ENCODE results near the gene DNAH5.

Gene DNAH5

DNA sequence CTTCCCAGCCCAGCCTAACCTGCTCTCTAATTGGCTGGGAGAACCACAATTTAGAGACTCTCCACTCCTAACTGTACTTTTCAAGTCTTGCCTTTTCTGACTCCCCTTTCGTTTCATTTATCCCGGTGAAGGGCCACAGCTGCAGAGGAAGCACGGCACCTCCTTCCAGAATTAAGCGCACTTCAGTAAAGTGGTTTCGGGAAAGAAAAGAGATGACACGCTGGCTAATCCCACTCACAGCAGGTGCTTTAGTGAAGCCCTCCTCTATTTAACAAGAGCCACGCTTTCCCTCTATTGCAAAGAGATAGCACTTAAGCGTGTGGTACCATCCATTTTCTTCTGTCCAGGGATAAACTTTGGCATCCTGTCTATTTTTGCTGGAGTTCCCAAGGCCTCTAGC lies 4.8 kb downstream of the DNAH5 start:
- no peak for DNase-seq

DNA sequence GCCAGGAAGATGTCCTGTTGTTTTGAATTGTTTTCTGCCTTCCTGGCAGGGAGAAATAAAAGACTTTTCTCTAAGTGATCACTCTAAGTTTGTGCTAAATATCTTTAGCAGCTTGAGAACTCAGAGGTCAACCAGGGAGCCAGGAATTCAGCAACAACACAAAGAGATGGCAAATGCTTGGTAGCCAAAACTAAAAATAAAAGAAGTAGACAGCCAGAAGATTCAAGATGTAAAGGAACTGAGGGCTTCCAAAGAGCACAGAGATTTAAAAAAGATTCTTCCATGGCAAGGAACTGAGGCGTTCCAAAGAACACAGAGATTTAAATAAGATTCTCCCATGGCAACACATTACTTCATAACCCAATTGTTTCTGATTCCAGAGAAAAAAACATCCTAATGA lies 9.6 kb downstream of the DNAH5 start:
- peak in 1 of 56 donors; percentile 7 for DNase-seq

DNA sequence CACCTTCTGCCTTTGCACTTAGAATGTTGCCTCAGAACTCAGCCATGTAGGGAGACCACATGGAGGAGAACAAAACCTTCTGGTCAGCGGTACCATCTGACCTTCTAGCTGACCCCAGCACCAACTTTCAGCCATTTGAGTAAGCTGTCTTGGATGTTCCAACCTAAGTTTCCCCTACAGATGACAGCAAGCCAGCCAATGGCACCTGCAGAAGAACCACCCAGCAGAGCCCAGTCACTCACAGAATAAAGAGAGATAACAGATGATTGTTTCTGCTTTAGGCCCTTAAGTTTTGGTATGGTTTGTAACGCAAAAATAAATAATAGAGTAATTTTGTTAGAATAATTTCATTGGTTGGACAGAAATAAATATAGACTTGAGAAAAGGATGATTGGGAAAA lies 10.4 kb downstream of the DNAH5 start:
- no peak for DNase-seq

DNA sequence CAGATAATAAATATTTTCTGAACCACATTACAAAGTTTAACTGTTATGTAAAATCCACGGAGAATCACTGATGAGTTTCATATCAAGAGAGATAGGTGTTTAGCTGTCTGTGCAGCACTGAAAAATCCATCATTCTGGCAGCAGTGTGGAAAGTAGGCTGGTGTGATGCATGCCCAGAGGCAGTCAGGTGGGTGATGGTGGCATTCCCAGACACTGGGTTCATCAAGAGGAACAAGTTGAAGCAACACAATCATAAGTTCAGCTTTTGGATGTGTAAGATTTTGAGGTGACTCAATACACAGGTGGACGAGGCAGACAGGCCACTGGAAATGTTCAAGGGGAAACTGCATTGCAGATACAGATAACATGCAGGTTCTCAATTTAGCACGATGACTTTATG lies 11.9 kb downstream of the DNAH5 start:
- no peak for DNase-seq

DNA sequence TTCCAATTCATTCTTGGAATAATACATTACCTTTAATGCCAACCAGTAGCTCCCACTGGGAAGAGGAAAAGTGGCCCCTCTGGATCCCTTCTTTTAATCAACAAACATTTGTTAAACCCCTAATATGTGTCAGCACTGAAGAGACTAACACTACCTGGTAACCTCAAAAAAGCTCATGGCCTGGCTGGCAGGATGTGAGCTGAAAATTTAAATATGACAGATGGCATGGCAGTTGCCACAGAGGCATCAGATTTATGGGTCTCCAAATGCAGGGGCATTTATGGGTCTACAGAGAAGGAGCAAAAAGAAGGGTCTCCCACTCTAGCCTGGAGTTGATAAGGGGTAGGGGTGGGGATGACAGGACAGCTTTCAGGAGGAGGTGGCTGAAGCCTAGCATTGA lies 12.5 kb downstream of the DNAH5 start:
- no peak for DNase-seq

DNA sequence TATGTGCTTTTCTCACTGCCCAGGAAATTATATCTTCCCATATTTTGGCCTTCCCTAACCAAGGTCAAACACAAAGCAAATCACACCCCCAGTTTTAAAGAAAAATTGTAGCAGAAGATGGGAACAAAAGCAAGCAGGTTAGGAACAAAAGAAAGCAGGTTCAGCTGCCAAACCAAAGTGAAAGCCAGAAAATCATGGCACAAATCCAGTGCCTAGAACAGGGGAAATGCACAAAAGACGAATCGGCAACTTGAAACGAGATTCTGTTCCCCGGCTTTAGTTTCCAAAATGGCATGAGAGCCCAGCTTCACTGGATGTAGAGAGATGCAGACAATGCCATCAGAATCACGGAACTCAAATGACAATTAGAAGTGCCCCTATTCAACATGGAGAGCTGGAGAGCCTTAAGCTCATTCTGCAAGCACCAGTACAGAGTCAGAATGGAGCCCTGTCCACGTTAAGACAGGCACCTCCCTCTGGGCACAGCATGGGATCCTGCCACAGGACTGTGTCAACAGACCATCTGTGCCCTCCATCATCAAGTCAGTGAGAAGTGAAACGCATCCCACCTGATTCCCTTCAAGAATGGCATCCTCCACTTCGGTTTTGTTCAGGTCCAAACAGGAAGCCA lies 13.8 kb downstream of the DNAH5 start:
- peak in 1 of 56 donors; percentile 7 for DNase-seq

DNA sequence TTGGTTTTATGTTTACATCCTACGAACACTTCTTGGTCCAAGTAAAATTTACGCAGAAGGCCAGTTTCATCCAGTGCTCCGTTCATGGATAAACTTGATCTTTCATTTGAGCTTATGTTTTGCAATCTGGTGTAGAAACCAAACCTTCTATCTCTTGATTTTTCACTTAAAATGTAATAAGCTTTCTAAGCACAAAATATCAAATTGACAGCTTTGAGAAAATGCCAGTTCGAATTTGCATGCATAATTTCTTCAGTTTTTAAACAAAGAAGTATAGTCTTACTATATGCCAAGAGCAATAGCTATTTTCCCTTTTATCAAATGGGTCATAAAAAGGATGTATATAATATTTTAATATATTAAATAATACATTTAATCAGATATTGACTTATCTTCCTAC lies 17.8 kb downstream of the DNAH5 start:
- no peak for DNase-seq

DNA sequence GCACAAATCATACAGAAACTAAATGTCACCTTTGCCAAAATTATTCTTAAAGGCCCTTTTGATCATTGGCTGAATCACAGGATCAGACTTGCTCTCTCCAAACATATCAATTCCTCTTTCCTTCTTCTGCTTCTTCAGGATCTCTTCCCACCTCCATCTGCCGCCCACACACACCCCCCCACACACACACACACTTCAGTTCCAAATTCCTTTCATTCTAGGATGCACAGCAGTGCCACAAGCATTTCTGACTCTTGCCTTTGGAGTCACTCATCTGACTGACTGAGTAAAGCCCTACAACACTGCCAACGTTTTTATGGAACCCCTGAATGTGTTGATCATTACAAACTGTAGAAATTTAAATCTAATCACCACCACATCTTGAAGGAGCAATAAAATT lies 22.9 kb downstream of the DNAH5 start:
- DNase-seq = no peak

DNA sequence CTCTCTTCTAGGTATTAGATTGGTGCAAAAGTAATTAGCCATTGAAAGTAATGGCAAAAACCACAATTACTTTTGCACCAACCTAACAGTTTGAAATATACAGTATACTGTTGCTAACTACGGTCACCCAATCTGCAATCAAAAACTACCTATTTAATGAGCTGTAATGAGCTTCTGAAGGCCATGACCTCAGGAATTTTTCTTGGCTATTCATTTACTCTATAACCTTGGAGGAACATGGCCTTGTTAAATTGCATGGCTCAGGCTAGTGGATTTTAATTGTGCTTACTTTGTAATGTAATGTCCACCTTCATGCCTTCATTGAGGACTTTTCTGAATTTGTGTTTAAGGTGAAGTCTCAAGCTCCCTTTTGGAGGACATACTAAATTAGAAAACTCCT lies 24.7 kb downstream of the DNAH5 start:
- no peak for DNase-seq

DNA sequence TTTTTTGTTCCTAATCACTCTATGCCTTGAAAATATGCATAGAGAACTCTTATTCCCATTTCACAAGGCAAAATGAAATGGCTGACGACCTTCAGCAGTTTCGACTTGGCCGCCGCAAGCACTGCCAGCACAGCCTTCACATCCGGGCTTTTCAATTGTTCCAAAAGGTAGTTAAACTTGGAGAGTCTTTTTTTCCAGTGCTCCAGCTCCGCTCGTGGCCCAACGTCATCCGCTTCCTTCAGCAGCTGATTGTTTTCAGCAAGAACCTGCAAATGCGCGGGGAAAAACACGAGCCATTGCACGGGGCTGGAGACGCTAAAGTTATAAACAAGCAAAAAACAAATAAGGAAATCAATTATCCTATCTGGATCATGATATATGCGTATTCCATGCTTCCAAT lies 25.4 kb downstream of the DNAH5 start:
- no peak for DNase-seq

DNA sequence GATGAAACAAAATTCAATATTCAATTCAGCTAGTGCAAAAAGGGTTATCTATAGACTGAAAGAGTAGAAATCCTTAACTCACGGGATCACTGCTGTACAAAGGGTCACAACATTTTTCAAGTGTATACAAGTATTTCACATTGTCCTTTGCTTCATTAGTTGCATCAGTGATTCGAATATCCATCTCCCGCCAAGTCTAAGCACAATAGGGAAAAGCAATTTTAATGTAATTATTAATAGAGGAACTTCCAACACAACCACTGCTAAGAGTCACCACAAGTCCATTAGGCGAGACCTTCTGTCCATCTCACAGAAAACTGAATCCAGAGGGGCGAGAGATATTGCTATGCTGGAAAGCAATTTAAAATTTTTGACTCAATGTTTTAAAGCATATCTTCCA lies 27.4 kb downstream of the DNAH5 start:
- DNase-seq = no peak

DNA sequence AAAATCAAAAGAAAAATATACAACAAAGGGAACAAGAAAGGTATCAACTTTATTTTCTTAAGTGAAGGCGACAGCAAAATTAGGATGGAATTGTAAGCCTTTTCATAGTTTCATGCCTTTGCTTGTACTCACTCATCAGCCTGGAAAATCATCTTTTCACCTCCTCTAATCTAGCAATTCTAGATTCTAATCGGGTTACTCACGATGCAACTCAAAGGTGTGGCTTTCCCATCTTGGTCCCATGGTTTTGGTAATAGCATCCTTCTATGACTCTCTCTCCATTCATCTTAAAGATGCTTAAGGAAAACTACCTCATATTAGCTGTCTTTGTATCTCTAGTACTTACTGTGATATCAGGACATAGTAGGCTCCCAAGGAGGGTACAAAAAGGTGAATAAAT lies 30.5 kb downstream of the DNAH5 start:
- DNase-seq = no peak

DNA sequence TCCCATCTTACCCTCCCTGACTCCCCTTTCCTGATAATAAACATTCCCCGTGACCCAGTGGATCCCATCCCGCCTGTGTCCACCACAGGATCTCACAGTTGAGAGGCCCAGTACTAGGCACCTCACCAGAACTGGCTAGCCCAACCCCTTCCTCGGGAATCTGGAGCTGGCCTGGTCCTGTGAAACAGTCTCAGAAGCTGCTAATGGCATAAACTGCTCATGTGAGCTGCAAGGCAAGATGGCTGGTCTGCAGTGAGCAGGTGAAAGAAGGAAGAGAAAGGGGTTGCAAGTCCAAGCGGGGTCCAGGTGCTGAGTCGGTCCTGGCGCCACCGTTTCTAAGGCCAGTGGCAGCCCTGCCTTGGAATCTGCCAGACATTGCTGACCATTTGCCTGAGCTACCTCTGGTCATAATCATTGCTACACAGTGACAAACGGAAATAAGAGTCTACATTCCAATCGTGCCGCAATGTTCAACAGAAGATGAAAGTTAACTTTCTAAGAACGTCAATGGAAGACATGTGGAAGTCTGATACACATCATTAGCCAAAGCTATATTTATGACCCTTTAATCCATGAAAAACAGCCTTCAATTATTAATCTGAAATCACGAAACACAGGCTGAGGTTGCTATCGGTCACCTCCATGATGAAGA lies 33.7 kb downstream of the DNAH5 start:
- no peak for DNase-seq

DNA sequence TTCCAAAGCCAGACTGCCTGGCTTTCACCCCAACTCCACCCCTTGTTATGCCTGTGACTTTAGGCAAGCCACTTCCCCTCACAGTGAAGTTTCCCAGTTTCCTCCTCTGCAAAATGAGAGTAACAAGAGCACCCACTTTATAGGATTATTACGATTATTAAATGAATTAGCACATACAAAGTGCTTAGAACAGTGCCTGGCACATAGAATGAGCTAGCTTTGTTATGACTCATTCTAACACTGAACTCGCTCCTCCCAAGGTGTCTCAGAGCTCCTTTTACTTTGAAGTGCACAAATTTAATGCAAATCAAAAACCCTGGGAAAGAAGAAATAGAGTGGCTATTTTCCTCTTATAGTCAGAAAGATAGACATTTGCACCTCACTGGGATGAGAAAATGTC lies 34.3 kb downstream of the DNAH5 start:
- no peak for DNase-seq

DNA sequence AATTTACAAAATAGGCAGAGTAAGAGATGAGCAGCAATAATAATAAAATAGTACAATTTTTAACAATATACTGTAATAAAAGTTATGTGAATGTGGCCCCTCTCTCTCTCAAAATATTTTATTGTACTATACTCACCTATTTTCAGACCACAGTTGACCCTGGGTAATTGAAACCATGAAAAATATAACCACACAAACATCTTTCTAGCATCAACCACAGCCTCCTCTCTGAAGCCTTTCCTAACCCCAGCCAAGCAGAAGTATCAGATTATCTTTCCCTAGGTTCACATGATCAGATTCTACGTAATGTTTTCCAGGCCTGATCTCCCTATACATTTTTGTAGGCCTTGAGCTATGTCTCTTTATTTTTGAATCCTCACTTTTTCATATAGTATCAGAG lies 35.2 kb downstream of the DNAH5 start:
- no peak for DNase-seq

DNA sequence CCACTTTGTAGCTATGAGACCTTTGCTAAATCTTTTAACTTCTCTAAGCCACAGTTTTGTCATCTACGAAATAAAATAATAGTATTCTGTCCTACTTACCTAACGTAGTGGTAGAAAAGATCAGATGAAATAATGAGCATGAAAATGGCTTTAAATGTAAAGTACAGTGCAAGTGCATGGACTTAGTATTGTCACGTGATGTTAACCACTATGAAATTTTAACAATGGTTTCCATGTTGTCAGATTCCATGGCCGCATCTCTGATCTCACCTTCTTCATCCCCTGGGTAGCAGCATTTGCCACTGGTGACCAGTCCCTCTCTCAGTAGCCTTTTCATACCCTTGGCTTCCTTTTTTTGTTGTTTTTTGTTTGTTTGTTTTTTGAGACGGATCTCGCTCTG lies 45.9 kb downstream of the DNAH5 start:
- no peak for DNase-seq

DNA sequence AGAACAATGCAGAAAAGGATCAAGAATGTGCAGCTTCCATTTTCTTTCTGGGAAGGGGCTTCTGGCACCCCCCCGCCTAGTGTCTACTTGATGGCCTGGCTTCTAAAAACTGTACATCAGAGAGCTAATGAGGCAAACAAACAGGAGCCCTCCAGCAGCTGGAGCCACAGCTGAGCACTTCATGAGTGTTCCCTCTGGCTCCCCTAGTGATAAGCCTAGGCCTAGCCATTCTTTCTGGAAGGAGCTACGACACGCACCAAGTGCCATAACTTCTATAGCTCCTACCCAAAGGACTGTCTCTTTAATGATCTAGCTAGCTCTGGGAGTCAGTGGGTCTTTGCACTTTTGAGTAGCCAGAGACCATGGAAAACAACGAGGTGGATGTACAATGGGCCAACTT lies 66.1 kb downstream of the DNAH5 start:
- DNase-seq = no peak

DNA sequence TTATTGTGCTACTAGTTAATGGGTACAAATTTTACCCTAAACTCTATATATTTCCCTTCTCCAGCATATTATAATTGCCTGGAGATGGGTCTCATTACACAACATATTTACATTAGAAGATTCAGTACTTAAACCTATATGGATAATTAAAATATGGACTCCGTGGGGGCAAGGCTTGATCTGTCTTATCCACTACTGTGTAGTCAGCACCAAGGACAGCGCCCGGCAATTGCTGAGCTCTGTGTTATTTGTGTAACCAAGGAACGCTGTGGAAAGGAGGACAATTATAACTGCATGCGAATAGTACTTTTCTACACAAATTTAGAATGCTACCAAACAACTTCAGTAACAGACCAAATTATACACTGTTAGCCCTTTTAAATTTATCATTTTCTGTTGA lies 77.7 kb downstream of the DNAH5 start:
- peak in 1 of 56 donors; percentile 31 for DNase-seq

DNA sequence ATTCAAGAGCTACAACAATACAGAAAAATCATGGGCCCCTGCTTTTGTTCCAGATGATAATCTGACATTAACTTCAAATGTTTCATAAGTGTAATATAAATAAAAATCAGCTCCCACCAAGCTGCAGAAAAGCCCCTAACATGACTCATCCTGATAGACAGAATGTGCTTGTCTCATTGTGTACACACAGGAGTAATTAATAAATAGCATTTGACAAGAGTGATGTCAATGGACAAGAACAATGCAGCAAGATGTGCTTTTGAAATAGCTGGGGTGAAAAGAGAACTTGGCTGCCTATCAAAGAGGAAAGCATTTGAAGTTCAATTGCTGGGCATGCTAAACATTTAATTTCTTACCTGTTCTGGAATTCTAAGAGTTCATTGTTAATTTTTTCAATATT lies 79.2 kb downstream of the DNAH5 start:
- DNase-seq = no peak

DNA sequence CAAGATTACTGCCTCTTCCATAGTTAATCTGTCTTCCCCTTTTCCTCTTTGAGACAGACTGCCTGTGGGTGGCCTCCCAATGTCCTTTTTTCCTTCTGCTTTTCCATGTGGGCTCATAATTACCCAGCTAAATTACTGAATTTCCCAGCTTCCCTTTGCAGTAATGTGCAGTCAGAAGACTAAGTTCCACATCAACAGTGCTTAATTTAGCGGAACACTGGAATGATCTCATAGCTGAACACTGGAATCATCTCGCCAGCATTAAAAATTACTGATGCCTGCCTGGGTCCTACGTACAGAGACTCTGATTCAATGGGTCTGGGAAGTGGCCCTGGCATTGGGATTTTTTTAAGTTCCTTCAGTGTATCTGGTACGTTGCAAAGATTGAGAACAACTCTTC lies 84.3 kb downstream of the DNAH5 start:
- DNase-seq = peak in 1 of 56 donors; percentile 4

DNA sequence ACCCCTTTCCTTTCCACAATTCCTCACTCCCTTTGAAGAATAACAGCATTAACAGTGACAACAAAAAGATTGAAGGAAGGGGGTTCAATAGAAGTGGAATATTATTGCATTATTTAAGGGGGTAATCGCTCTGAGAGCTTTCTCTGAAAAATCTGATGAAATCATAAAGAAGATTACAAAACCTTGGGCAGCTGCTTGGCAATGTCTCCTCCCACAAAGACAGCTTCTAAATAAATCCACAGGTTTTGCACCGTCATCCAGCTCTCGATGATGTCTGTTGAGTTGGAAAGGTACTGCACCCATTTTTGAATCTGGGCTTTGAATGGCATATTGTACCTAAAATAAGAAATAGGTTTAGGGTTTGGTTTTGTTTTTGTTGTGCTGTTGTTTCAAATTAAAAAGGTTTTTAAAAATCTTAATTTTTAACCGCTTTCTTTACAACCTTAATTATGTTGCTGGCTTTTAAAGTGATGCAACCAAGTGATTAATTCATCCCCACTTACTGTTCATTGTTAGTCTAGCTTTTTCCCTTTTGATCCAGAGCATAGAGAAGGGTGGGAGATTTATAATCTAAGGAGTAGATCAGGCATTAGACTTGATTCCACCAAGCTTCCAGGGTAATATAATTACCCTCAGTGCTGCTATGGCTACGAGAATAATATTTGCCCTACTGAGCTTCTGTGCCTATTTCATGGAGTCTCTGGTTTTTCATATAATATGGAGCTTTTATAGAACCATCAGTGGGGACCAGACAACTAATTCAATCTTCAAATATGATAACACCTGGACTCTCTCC lies 85.0 kb downstream of the DNAH5 start:
- no peak for DNase-seq

DNA sequence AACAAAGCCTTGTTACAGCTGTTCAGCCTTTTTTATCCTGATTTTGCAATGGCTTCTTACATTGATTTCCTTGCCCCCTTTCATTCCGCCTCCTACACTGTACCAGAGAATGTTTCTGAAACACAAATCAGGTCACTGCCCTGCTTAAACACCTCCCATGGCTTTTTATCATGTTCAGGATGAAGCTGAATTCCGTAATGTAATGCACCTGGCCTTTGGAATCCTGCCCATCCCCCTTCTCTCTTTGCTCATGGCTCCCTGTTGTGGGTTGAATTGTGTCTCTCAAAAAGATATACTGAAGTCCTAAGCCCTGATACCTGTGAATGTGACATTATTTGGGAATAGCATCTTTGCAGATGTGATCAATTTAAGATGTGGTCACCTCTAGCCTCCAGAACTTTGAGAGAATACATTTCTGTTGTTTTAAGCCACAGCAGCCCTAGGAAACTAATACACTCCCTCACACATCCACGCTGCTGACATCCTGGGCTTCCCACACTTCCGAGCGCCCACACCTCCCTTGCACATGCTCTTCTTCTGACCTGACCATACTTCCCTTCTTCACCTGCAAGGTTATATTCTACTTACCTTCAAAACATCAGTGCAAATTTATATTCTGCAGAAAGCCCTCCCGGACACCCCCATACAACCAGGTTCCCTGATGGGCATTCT lies 101.2 kb downstream of the DNAH5 start:
- DNase-seq = no peak

Measured in amygdala (tissue), 56 donors.